GM23338 (cell line): ENCODE data around the gene LPP. TPM values are rescaled to one million over a fixed set of nuclear protein-coding genes. Genes with fewer than 3 reads are reported as not detected.
A peak's percentile ranks its signal among the peaks of the same experiment; 100 is the strongest.

Source experiments
- ATAC-seq: fragments of 200-7000 bp; cut with Tn5 transposase; 3 replicates; pipeline ENCODE4 v1.9.1; 2020
- DNase-seq: peaks from one replicate; pipeline ENCODE4 v3.0.0-alpha.2; 2015; ENCODE audit warnings: low spot score
- H2AFZ ChIP-seq: fragments of 200-600 bp; sonication (generic); 2 replicates; pipeline ENCODE4 v1.8.0; 2016; ENCODE audit warnings: antibody characterized with exemption, mild to moderate bottlenecking, moderate library complexity
- H3F3A ChIP-seq: fragments of 200-600 bp; sonication (generic); replicated peaks from 2 replicates; pipeline ENCODE4 v1.8.0; 2017; ENCODE audit warnings: antibody characterized with exemption, mixed run types, low read depth
- H3K27ac ChIP-seq: fragments of 200-600 bp; sonication (generic); 2 replicates; pipeline ENCODE4 v1.6.1; 2016; ENCODE audit warnings: low read depth
- H3K27me3 ChIP-seq: fragments of 200-600 bp; sonication (generic); 2 replicates; pipeline ENCODE4 v1.8.0; 2016; ENCODE audit warnings: mild to moderate bottlenecking, mixed run types, moderate library complexity; ENCODE audit not compliant: insufficient read depth
- H3K36me3 ChIP-seq: fragments of 200-600 bp; sonication (generic); 2 replicates; pipeline ENCODE4 v1.8.0; 2016; ENCODE audit warnings: mild to moderate bottlenecking; ENCODE audit not compliant: insufficient read depth
- H3K4me1 ChIP-seq: fragments of 200-600 bp; sonication (generic); 2 replicates; pipeline ENCODE4 v1.8.0; 2016; ENCODE audit warnings: mild to moderate bottlenecking, moderate library complexity; ENCODE audit not compliant: insufficient read depth
- H3K4me2 ChIP-seq: fragments of 200-600 bp; sonication (generic); 2 replicates; pipeline ENCODE4 v1.7.1; 2017; ENCODE audit warnings: mixed run types
- H3K4me3 ChIP-seq: fragments of 200-600 bp; sonication (generic); 2 replicates; pipeline ENCODE4 v1.6.1; 2016; ENCODE audit warnings: mixed run types
- H3K79me2 ChIP-seq: fragments of 200-600 bp; sonication (generic); replicated peaks from 2 replicates; pipeline ENCODE4 v1.8.0; 2017; ENCODE audit warnings: mild to moderate bottlenecking; ENCODE audit not compliant: insufficient read depth
- H3K9me2 ChIP-seq: fragments of 200-600 bp; sonication (generic); 2 replicates; pipeline ENCODE4 v1.8.0; 2017; ENCODE audit not compliant: insufficient read depth
- H4K20me1 ChIP-seq: fragments of 200-600 bp; sonication (generic); replicated peaks from 2 replicates; pipeline ENCODE4 v1.8.0; 2017; ENCODE audit warnings: mild to moderate bottlenecking; ENCODE audit not compliant: insufficient read depth
- H3K27ac Mint-ChIP-seq: 2 replicates; pipeline ENCODE4 v1.8.0; 2020; ENCODE audit warnings: inconsistent platforms, mild to moderate bottlenecking, moderate library complexity, mixed read lengths
- H3K27me3 Mint-ChIP-seq: 3 replicates; pipeline ENCODE4 v1.8.0; 2022; ENCODE audit warnings: low read depth, mild to moderate bottlenecking, moderate library complexity, mixed read lengths, inconsistent platforms; ENCODE audit not compliant: insufficient read depth, poor library complexity
- H3K36me3 Mint-ChIP-seq: 3 replicates; pipeline ENCODE4 v1.8.0; 2021; ENCODE audit warnings: low read depth, mild to moderate bottlenecking, inconsistent platforms, moderate library complexity, mixed read lengths
- H3K4me1 Mint-ChIP-seq: 3 replicates; pipeline ENCODE4 v1.8.0; 2020; ENCODE audit warnings: mild to moderate bottlenecking, inconsistent platforms, mixed read lengths
- H3K4me3 Mint-ChIP-seq: 3 replicates; pipeline ENCODE4 v1.8.0; 2021; ENCODE audit warnings: moderate library complexity, mild to moderate bottlenecking, inconsistent platforms, mixed read lengths
- H3K9me3 Mint-ChIP-seq: 3 replicates; pipeline ENCODE4 v1.8.0; 2020; ENCODE audit warnings: moderate library complexity, mild to moderate bottlenecking, inconsistent platforms, mixed read lengths
- CREB1 ChIP-seq: fragments of 250-450 bp; sonication (Bioruptor Pico); IDR thresholded peaks from 2 replicates; pipeline ENCODE4 v1.5.0; 2020; ENCODE audit warnings: low read depth, mild to moderate bottlenecking, moderate library complexity
- EZH2 ChIP-seq: fragments of 200-600 bp; sonication (generic); IDR thresholded peaks from one replicate; pipeline ENCODE4 v1.8.0; 2017; ENCODE audit warnings: antibody characterized with exemption, mild to moderate bottlenecking, low read depth; ENCODE audit not compliant: unreplicated experiment
- EZH2phosphoT487 ChIP-seq: fragments of 200-600 bp; sonication (generic); IDR thresholded peaks from one replicate; pipeline ENCODE4 v1.8.1; 2018; ENCODE audit warnings: antibody characterized with exemption; ENCODE audit not compliant: unreplicated experiment
- JUNB ChIP-seq: IDR thresholded peaks from one replicate; pipeline ENCODE4 v1.6.1; 2016; ENCODE audit warnings: antibody characterized with exemption; ENCODE audit not compliant: unreplicated experiment
- NANOG ChIP-seq: IDR thresholded peaks from 2 replicates; pipeline ENCODE4 v1.6.1; 2016; ENCODE audit warnings: antibody characterized with exemption, borderline replicate concordance
- POLR2AphosphoS5 ChIP-seq: IDR thresholded peaks from 2 replicates; pipeline ENCODE4 v1.6.1; 2016; ENCODE audit warnings: antibody characterized with exemption, low read depth
- STAT1 ChIP-seq: IDR thresholded peaks from one replicate; pipeline ENCODE4 v1.6.1; 2016; ENCODE audit warnings: antibody characterized with exemption; ENCODE audit not compliant: unreplicated experiment
- ZNF114 ChIP-seq: fragments of 250-450 bp; sonication (Bioruptor Pico); IDR thresholded peaks from 2 replicates; pipeline ENCODE4 v1.5.0; 2020; ENCODE audit warnings: mild to moderate bottlenecking, moderate library complexity
- ZNF331 ChIP-seq: fragments of 250-450 bp; sonication (Bioruptor Pico); IDR thresholded peaks from 2 replicates; pipeline ENCODE4 v1.5.0; 2020; ENCODE audit warnings: low read depth, mild to moderate bottlenecking, moderate library complexity
- polyA plus RNA-seq: library from polyadenylated mRNA; unstranded; fragments of >200 nt; fragmentation: Nextera tagmentation; extraction: Ambion mirVana; gene quantifications from 2 replicates; pipeline ENCODE4 v1.2.1, GENCODE V29; 2016
- total RNA-seq: library from RNA; depleted of rRNA; stranded (reverse); fragments of >200 nt; shearing (Covaris generic); gene quantifications from 2 replicates; pipeline ENCODE4 v1.2.3, GENCODE V29; 2014
- TF ChIP-seq, protein P1 (sequence below), 2 experiments: fragments of 200-600 bp in 1 of 2; sonication (generic) in 1 of 2; conservative IDR thresholded peaks; 2 replicates each; pipeline versions ENCODE4 v1.5.1 to v1.6.1; 2016 to 2017; ENCODE audit warnings: antibody characterized with exemption in 2 of 2, low read depth in 2 of 2, mild to moderate bottlenecking in 2 of 2, moderate library complexity in 1 of 2
- TF ChIP-seq, protein P2 (sequence below): IDR thresholded peaks from 2 replicates; pipeline ENCODE4 v1.6.1; 2016; ENCODE audit warnings: antibody characterized with exemption
- TF ChIP-seq, protein P3 (sequence below): fragments of 250-450 bp; sonication (Bioruptor Pico); IDR thresholded peaks from 2 replicates; pipeline ENCODE4 v1.5.0; 2020; ENCODE audit warnings: mild to moderate bottlenecking, moderate library complexity
- TF ChIP-seq, protein P4 (sequence below): IDR thresholded peaks from one replicate; pipeline ENCODE4 v1.6.1; 2018; ENCODE audit warnings: antibody characterized with exemption; ENCODE audit not compliant: unreplicated experiment

LPP gene
- total and polyA plus RNA-seq, 2 experiments from 2014 or later: 23.0 to 35.2 TPM

DNA sequence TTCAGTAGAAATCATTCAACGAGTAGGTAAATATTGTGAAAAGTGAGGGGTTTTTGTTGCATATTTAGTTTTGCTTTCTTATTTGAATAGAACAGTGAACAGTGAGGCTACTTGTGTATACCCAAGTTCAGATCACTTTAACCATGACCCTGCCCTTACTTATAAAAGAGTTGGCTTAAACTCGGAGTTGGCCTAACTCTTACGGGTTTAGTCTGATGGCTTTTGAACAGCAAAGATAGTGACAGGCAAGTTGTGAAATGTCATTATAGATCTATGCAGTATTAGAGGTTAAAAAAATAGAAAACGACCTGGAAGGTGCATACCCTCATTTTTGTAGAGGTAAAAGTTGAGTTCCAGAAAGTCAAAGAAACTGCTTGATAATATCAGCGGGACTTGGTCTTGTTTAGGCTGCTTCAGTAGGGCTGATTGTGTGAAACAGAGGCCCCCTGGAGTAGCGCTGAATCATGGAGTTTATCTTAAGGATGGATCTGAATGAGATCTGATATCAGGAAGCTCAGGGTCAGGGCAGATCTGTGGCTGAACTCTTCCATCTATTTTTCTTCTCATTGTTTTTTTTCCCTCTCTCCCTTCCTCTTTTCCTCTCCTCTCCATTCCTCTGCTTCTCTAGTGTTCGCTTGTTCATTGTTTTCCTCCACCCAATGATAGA lies 359.8 kb downstream of the LPP start:
- no peaks in the 10 kb centered on the region for H3K36me3 ChIP-seq
- Mint-ChIP-seq H3K4me3 (no peak overlapping the region), H3K36me3 (no peaks in the 10 kb centered on the region), H3K27me3 (no peaks in the 10 kb centered on the region), H3K4me1 (peaks cover 18% of the 10 kb centered on the region), H3K27ac (peak overlapping the region; percentile 63), H3K9me3 (no peaks in the 10 kb centered on the region)
- no peaks in the 10 kb centered on the region for H3K27me3 ChIP-seq
- H2AFZ ChIP-seq: no peak overlapping the region
- no peaks in the 10 kb centered on the region for H4K20me1 ChIP-seq
- H3K79me2 ChIP-seq: no peaks in the 10 kb centered on the region
- H3K4me3 ChIP-seq: no peak overlapping the region
- H3K4me2 ChIP-seq: no peak overlapping the region
- H3K4me1 ChIP-seq: peaks cover 22% of the 10 kb centered on the region
- ATAC-seq (peak; percentile 45; the same call in 2 of the 3 replicates), DNase-seq (no peak)
- TF ChIP-seq NANOG (no peak), EZH2phosphoT487 (no peak), EZH2 (no peak), STAT1 (no peak), CREB1 (CRISPR knock-in tag) (no peak), JUNB (no peak), ZNF114 (no peak), ZNF331 (CRISPR knock-in tag) (no peak), POLR2AphosphoS5 (no peak)
- TF ChIP-seq, protein P1, sequence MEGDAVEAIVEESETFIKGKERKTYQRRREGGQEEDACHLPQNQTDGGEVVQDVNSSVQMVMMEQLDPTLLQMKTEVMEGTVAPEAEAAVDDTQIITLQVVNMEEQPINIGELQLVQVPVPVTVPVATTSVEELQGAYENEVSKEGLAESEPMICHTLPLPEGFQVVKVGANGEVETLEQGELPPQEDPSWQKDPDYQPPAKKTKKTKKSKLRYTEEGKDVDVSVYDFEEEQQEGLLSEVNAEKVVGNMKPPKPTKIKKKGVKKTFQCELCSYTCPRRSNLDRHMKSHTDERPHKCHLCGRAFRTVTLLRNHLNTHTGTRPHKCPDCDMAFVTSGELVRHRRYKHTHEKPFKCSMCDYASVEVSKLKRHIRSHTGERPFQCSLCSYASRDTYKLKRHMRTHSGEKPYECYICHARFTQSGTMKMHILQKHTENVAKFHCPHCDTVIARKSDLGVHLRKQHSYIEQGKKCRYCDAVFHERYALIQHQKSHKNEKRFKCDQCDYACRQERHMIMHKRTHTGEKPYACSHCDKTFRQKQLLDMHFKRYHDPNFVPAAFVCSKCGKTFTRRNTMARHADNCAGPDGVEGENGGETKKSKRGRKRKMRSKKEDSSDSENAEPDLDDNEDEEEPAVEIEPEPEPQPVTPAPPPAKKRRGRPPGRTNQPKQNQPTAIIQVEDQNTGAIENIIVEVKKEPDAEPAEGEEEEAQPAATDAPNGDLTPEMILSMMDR (conservative IDR thresholded peaks at IDR 0.05; ENCODE audit: low read depth in 2 of 2): no peak
- TF ChIP-seq, protein P2, sequence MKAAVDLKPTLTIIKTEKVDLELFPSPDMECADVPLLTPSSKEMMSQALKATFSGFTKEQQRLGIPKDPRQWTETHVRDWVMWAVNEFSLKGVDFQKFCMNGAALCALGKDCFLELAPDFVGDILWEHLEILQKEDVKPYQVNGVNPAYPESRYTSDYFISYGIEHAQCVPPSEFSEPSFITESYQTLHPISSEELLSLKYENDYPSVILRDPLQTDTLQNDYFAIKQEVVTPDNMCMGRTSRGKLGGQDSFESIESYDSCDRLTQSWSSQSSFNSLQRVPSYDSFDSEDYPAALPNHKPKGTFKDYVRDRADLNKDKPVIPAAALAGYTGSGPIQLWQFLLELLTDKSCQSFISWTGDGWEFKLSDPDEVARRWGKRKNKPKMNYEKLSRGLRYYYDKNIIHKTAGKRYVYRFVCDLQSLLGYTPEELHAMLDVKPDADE: no peak
- TF ChIP-seq, protein P3, sequence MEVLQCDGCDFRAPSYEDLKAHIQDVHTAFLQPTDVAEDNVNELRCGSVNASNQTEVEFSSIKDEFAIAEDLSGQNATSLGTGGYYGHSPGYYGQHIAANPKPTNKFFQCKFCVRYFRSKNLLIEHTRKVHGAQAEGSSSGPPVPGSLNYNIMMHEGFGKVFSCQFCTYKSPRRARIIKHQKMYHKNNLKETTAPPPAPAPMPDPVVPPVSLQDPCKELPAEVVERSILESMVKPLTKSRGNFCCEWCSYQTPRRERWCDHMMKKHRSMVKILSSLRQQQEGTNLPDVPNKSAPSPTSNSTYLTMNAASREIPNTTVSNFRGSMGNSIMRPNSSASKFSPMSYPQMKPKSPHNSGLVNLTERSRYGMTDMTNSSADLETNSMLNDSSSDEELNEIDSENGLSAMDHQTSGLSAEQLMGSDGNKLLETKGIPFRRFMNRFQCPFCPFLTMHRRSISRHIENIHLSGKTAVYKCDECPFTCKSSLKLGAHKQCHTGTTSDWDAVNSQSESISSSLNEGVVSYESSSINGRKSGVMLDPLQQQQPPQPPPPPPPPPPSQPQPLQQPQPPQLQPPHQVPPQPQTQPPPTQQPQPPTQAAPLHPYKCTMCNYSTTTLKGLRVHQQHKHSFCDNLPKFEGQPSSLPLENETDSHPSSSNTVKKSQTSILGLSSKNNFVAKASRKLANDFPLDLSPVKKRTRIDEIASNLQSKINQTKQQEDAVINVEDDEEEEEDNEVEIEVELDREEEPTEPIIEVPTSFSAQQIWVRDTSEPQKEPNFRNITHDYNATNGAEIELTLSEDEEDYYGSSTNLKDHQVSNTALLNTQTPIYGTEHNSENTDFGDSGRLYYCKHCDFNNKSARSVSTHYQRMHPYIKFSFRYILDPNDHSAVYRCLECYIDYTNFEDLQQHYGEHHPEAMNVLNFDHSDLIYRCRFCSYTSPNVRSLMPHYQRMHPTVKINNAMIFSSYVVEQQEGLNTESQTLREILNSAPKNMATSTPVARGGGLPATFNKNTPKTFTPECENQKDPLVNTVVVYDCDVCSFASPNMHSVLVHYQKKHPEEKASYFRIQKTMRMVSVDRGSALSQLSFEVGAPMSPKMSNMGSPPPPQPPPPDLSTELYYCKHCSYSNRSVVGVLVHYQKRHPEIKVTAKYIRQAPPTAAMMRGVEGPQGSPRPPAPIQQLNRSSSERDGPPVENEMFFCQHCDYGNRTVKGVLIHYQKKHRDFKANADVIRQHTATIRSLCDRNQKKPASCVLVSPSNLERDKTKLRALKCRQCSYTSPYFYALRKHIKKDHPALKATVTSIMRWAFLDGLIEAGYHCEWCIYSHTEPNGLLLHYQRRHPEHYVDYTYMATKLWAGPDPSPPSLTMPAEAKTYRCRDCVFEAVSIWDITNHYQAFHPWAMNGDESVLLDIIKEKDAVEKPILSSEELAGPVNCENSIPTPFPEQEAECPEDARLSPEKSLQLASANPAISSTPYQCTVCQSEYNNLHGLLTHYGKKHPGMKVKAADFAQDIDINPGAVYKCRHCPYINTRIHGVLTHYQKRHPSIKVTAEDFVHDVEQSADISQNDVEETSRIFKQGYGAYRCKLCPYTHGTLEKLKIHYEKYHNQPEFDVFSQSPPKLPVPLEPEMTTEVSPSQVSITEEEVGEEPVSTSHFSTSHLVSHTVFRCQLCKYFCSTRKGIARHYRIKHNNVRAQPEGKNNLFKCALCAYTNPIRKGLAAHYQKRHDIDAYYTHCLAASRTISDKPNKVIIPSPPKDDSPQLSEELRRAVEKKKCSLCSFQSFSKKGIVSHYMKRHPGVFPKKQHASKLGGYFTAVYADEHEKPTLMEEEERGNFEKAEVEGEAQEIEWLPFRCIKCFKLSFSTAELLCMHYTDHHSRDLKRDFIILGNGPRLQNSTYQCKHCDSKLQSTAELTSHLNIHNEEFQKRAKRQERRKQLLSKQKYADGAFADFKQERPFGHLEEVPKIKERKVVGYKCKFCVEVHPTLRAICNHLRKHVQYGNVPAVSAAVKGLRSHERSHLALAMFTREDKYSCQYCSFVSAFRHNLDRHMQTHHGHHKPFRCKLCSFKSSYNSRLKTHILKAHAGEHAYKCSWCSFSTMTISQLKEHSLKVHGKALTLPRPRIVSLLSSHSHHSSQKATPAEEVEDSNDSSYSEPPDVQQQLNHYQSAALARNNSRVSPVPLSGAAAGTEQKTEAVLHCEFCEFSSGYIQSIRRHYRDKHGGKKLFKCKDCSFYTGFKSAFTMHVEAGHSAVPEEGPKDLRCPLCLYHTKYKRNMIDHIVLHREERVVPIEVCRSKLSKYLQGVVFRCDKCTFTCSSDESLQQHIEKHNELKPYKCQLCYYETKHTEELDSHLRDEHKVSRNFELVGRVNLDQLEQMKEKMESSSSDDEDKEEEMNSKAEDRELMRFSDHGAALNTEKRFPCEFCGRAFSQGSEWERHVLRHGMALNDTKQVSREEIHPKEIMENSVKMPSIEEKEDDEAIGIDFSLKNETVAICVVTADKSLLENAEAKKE: no peak
- TF ChIP-seq, protein P4, sequence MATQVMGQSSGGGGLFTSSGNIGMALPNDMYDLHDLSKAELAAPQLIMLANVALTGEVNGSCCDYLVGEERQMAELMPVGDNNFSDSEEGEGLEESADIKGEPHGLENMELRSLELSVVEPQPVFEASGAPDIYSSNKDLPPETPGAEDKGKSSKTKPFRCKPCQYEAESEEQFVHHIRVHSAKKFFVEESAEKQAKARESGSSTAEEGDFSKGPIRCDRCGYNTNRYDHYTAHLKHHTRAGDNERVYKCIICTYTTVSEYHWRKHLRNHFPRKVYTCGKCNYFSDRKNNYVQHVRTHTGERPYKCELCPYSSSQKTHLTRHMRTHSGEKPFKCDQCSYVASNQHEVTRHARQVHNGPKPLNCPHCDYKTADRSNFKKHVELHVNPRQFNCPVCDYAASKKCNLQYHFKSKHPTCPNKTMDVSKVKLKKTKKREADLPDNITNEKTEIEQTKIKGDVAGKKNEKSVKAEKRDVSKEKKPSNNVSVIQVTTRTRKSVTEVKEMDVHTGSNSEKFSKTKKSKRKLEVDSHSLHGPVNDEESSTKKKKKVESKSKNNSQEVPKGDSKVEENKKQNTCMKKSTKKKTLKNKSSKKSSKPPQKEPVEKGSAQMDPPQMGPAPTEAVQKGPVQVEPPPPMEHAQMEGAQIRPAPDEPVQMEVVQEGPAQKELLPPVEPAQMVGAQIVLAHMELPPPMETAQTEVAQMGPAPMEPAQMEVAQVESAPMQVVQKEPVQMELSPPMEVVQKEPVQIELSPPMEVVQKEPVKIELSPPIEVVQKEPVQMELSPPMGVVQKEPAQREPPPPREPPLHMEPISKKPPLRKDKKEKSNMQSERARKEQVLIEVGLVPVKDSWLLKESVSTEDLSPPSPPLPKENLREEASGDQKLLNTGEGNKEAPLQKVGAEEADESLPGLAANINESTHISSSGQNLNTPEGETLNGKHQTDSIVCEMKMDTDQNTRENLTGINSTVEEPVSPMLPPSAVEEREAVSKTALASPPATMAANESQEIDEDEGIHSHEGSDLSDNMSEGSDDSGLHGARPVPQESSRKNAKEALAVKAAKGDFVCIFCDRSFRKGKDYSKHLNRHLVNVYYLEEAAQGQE: no peak
- H3F3A ChIP-seq: no peaks in the 10 kb centered on the region
- no peak overlapping the region for H3K27ac ChIP-seq
- no peaks in the 10 kb centered on the region; the same call in 1 of the 2 replicates for H3K9me2 ChIP-seq
